Measurements from ENCODE around the gene RTN4RL1. TPM values are rescaled to one million over a fixed set of nuclear protein-coding genes. Genes with fewer than 3 reads are reported as not detected.

The RTN4RL1 gene
- total RNA-seq, 1 donor = 0.27 TPM

GRCh38 chr17:2055292-2056205, 30.4 kb upstream of the RTN4RL1 start:
- H3K4me3 ChIP-seq (ENCODE audit: low read depth, low read length) = peak overlapping the region; percentile 72
- DNase-seq (ENCODE audit: low read depth) = no peak
- TF ChIP-seq CTCF (IDR thresholded peaks at IDR 0.05; ENCODE audit: insufficient read depth, low read length) = no peak

- DNase-seq (ENCODE audit: low read depth) = peak; percentile 72
- H3K4me3 ChIP-seq (ENCODE audit: low read depth, low read length) = peak within 1 kb of the TSS; percentile 72
- TF ChIP-seq CTCF (IDR thresholded peaks at IDR 0.05; ENCODE audit: insufficient read depth, low read length) = peak; percentile 55
Measured at GRCh38 chr17:2054512-2055291, 29.6 kb upstream of the RTN4RL1 start, which contains the start of gene HIC1. Gene HIC1, plus strand, starts transcription at chr17:2055103. Its CDS starts 1,588 bp downstream, at chr17:2056691.

- no peak for DNase-seq (ENCODE audit: low read depth)
- peak overlapping the region; percentile 60 for H3K4me3 ChIP-seq (ENCODE audit: low read depth, low read length)
- no peak for TF ChIP-seq CTCF (IDR thresholded peaks at IDR 0.05; ENCODE audit: insufficient read depth, low read length)
Measured at GRCh38 chr17:2054262-2054511, 29.1 kb upstream of the RTN4RL1 start.

- H3K4me3 ChIP-seq (ENCODE audit: low read depth, low read length) = peak overlapping the region; percentile 60
- TF ChIP-seq CTCF (IDR thresholded peaks at IDR 0.05; ENCODE audit: insufficient read depth, low read length) = peak; percentile 57
- peak; percentile 64 for DNase-seq (ENCODE audit: low read depth)
Measured at GRCh38 chr17:2053380-2054261, 28.5 kb upstream of the RTN4RL1 start.

GRCh38 chr17:2051933-2052559, 26.9 kb upstream of the RTN4RL1 start:
- no peak for DNase-seq (ENCODE audit: low read depth)
- TF ChIP-seq CTCF (IDR thresholded peaks at IDR 0.05; ENCODE audit: insufficient read depth, low read length) = no peak
- no peak overlapping the region for H3K4me3 ChIP-seq (ENCODE audit: low read depth, low read length)

Measured in fibroblast of the aortic adventitia (primary cell).